ENCODE results near the gene NSD2.

NSD2 gene

DNA sequence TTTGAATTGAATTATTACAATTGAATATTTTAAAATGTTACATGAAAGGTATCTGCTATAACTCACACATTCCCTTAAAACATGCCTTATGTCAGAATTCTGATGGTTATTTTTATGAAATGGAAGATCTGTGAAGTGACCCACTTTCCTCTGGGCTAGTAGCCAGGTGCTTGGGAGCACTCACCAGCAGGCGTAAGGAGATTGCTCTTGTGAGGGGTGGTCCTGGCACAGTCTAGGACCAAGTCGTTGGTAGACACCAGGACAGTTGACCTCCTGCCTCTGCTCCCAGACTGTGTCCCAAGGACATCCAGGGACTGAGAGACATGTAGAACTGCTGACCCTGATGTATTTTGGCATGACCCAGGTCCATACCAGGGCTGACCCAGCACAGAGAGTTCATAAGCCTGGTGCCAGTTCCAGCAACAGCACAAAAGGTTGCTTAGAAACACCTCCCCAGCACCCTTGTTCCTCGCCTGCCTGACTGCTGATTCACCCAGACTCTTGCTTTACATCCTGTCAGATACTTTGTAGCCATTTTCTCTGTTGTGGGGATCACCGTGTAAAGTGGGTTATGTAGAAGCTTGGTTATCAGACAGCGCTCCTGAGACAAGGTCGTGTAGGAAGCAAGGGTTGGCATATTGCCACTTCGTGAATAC lies 89.1 kb downstream of the NSD2 start:
- Histone ChIP-seq H3K23ac (ENCODE audit: low read length) (no peak overlapping the region), H3K4me2 (ENCODE audit: low read length) (no peak overlapping the region), H3K27ac (ENCODE audit: low read depth, low read length) (no peak overlapping the region), H3K27me3 (ENCODE audit: insufficient read depth, low read length) (no peaks in the 10 kb centered on the region), H4K91ac (ENCODE audit: low read depth, low read length) (no peak overlapping the region), H2BK120ac (ENCODE audit: insufficient read depth, low read length, poor library complexity) (no peak overlapping the region), H2BK12ac (ENCODE audit: low read length) (no peak overlapping the region), H3K79me2 (ENCODE audit: control insufficient read depth, insufficient read depth, low read length, poor library complexity) (no peaks in the 10 kb centered on the region), H3K14ac (ENCODE audit: low read length) (no peak overlapping the region), H2AFZ (ENCODE audit: insufficient read depth, low read length, poor library complexity) (no peak overlapping the region), H3K4me3 (ENCODE audit: low read depth, low read length) (no peak overlapping the region), H3K79me1 (ENCODE audit: low read length) (no peaks in the 10 kb centered on the region), H3K9ac (ENCODE audit: low read length) (no peak overlapping the region), H3K9me3 (ENCODE audit: insufficient read depth, low read depth, low read length) (peaks cover 2% of the 10 kb centered on the region), H3K4ac (ENCODE audit: low read depth, low read length) (no peak overlapping the region), H2BK5ac (ENCODE audit: low read depth, low read length, poor library complexity) (no peak overlapping the region), H2AK5ac (ENCODE audit: low read length) (no peak overlapping the region), H3K4me1 (ENCODE audit: control insufficient read depth in 1 of 2, insufficient read depth in 2 of 2, low read length in 2 of 2) (peaks cover 0 to 7% of the 10 kb centered on the region in 2 experiments), H3K18ac (ENCODE audit: low read length) (no peak overlapping the region), H4K8ac (ENCODE audit: low read depth, low read length) (no peak overlapping the region), H3K36me3 (ENCODE audit: control insufficient read depth in 1 of 2, insufficient read depth in 2 of 2, low read length in 2 of 2) (peaks cover 40 to 45% of the 10 kb centered on the region in 2 experiments), H4K12ac (ENCODE audit: low read depth, low read length) (no peak overlapping the region)
- no CpG with 5 or more reads among the region's 7 CpGs for WGBS (ENCODE audit: extremely low coverage, insufficient coverage, insufficient read length)
- DNase-seq, result no peak

DNA sequence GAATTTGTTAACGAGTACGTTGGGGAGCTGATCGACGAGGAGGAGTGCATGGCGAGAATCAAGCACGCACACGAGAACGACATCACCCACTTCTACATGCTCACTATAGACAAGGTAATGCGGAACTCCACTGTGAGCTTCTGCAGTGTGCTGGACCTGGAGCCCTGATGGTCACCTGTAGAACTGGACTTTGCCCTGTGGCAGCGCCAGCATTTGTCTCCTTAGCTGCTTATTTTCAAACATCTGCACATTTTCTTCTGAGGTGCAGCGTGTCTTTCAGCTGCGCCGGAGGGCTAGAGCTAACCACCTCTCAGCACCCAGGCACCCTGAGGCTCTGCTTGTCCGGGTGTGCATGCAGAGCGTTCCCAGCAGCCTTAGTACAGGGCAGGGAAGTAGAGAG lies 89.8 kb downstream of the NSD2 start:
- no peak overlapping the region for H4K8ac ChIP-seq (ENCODE audit: low read depth, low read length)
- no peak overlapping the region for H3K4me2 ChIP-seq (ENCODE audit: low read length)
- peaks cover 38 to 42% of the 10 kb centered on the region in 2 experiments for H3K36me3 ChIP-seq (ENCODE audit: control insufficient read depth in 1 of 2, insufficient read depth in 2 of 2, low read length in 2 of 2)
- H3K4ac ChIP-seq (ENCODE audit: low read depth, low read length), result no peak overlapping the region
- no peak overlapping the region for H4K12ac ChIP-seq (ENCODE audit: low read depth, low read length)
- no peak overlapping the region for H4K91ac ChIP-seq (ENCODE audit: low read depth, low read length)
- H3K4me3 ChIP-seq (ENCODE audit: low read depth, low read length), result no peak overlapping the region
- no peaks in the 10 kb centered on the region for H3K79me1 ChIP-seq (ENCODE audit: low read length)
- no peak overlapping the region for H3K14ac ChIP-seq (ENCODE audit: low read length)
- H2BK12ac ChIP-seq (ENCODE audit: low read length), result no peak overlapping the region
- no peak overlapping the region for H3K9ac ChIP-seq (ENCODE audit: low read length)
- no peak for DNase-seq
- no peaks in the 10 kb centered on the region for H3K79me2 ChIP-seq (ENCODE audit: control insufficient read depth, insufficient read depth, low read length, poor library complexity)
- no peak overlapping the region for H3K27ac ChIP-seq (ENCODE audit: low read depth, low read length)
- no CpG with 5 or more reads among the region's 15 CpGs for WGBS (ENCODE audit: extremely low coverage, insufficient coverage, insufficient read length)
- peaks cover 2% of the 10 kb centered on the region for H3K9me3 ChIP-seq (ENCODE audit: insufficient read depth, low read depth, low read length)
- no peak overlapping the region for H2AFZ ChIP-seq (ENCODE audit: insufficient read depth, low read length, poor library complexity)
- no peak overlapping the region for H3K18ac ChIP-seq (ENCODE audit: low read length)
- H2BK120ac ChIP-seq (ENCODE audit: insufficient read depth, low read length, poor library complexity), result no peak overlapping the region
- peaks cover 0 to 7% of the 10 kb centered on the region in 2 experiments for H3K4me1 ChIP-seq (ENCODE audit: control insufficient read depth in 1 of 2, insufficient read depth in 2 of 2, low read length in 2 of 2)
- H2AK5ac ChIP-seq (ENCODE audit: low read length), result no peak overlapping the region
- no peak overlapping the region for H2BK5ac ChIP-seq (ENCODE audit: low read depth, low read length, poor library complexity)
- no peak overlapping the region for H3K23ac ChIP-seq (ENCODE audit: low read length)
- H3K27me3 ChIP-seq (ENCODE audit: insufficient read depth, low read length), result no peaks in the 10 kb centered on the region

DNA sequence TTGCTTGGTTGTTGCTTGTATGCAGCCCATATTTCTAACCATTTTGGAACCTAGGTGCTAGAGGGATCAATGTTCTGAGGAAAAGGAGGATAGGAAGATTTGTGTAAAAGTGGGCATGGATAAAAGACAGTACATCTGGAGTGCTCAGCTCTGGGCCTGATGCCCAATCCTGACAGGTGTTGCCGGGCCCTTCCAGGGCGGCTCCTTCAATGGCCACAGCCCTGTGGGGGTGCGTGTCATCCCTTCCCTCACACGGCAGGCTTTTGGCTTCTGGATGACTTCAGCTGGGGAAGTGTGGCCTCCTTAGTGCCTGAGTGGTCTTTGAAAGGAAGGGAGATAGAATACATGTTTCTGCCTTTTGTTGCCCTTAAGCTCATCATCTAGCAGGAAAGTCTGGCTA lies 90.4 kb downstream of the NSD2 start:
- Histone ChIP-seq H2BK120ac (ENCODE audit: insufficient read depth, low read length, poor library complexity) (no peak overlapping the region), H3K14ac (ENCODE audit: low read length) (no peak overlapping the region), H3K27me3 (ENCODE audit: insufficient read depth, low read length) (no peaks in the 10 kb centered on the region), H2BK12ac (ENCODE audit: low read length) (no peak overlapping the region), H4K8ac (ENCODE audit: low read depth, low read length) (no peak overlapping the region), H3K4ac (ENCODE audit: low read depth, low read length) (no peak overlapping the region), H3K23ac (ENCODE audit: low read length) (no peak overlapping the region), H3K18ac (ENCODE audit: low read length) (no peak overlapping the region), H3K4me3 (ENCODE audit: low read depth, low read length) (no peak overlapping the region), H3K4me2 (ENCODE audit: low read length) (no peak overlapping the region), H4K91ac (ENCODE audit: low read depth, low read length) (no peak overlapping the region), H3K27ac (ENCODE audit: low read depth, low read length) (no peak overlapping the region), H2AK5ac (ENCODE audit: low read length) (no peak overlapping the region), H3K9me3 (ENCODE audit: insufficient read depth, low read depth, low read length) (peaks cover under 1% of the 10 kb centered on the region), H3K36me3 (ENCODE audit: control insufficient read depth in 1 of 2, insufficient read depth in 2 of 2, low read length in 2 of 2) (peaks cover 38 to 42% of the 10 kb centered on the region in 2 experiments), H2BK5ac (ENCODE audit: low read depth, low read length, poor library complexity) (no peak overlapping the region), H2AFZ (ENCODE audit: insufficient read depth, low read length, poor library complexity) (no peak overlapping the region), H3K9ac (ENCODE audit: low read length) (no peak overlapping the region), H3K79me1 (ENCODE audit: low read length) (no peaks in the 10 kb centered on the region), H4K12ac (ENCODE audit: low read depth, low read length) (no peak overlapping the region), H3K79me2 (ENCODE audit: control insufficient read depth, insufficient read depth, low read length, poor library complexity) (no peaks in the 10 kb centered on the region), H3K4me1 (ENCODE audit: control insufficient read depth in 1 of 2, insufficient read depth in 2 of 2, low read length in 2 of 2) (peaks cover 0 to 5% of the 10 kb centered on the region in 2 experiments)
- no peak for DNase-seq
- no CpG with 5 or more reads among the region's 4 CpGs for WGBS (ENCODE audit: extremely low coverage, insufficient coverage, insufficient read length)

DNA sequence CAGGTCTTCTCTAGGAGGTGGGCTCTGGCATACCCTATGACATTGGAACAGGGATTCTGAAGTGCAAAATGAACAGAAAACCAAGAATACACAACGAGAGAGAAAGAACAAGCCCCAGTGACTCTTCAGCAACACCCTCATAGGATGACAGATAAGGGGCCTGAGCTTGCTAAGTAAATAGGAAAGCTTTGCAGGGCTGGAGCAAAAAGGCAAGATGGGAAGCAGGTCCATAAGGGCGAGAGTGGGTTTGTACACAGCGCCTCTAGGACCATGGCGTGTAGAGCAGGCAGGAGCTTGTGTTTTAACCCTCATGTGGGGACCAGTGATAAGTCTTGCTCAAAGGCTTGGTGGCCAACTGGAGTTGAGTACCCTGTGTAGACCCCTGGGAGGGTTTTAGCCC lies 91.8 kb downstream of the NSD2 start:
- no peaks in the 10 kb centered on the region for H3K79me1 ChIP-seq (ENCODE audit: low read length)
- no peak for DNase-seq
- H3K9me3 ChIP-seq (ENCODE audit: insufficient read depth, low read depth, low read length), result no peaks in the 10 kb centered on the region
- no peak overlapping the region for H3K18ac ChIP-seq (ENCODE audit: low read length)
- no peak overlapping the region for H4K12ac ChIP-seq (ENCODE audit: low read depth, low read length)
- H3K27ac ChIP-seq (ENCODE audit: low read depth, low read length), result no peak overlapping the region
- H2AK5ac ChIP-seq (ENCODE audit: low read length), result no peak overlapping the region
- no CpG with 5 or more reads among the region's 4 CpGs for WGBS (ENCODE audit: extremely low coverage, insufficient coverage, insufficient read length)
- H2BK120ac ChIP-seq (ENCODE audit: insufficient read depth, low read length, poor library complexity), result no peak overlapping the region
- peaks cover 34 to 40% of the 10 kb centered on the region in 2 experiments for H3K36me3 ChIP-seq (ENCODE audit: control insufficient read depth in 1 of 2, insufficient read depth in 2 of 2, low read length in 2 of 2)
- no peaks in the 10 kb centered on the region for H3K79me2 ChIP-seq (ENCODE audit: control insufficient read depth, insufficient read depth, low read length, poor library complexity)
- no peak overlapping the region for H4K91ac ChIP-seq (ENCODE audit: low read depth, low read length)
- H2BK12ac ChIP-seq (ENCODE audit: low read length), result no peak overlapping the region
- H2BK5ac ChIP-seq (ENCODE audit: low read depth, low read length, poor library complexity), result no peak overlapping the region
- no peak overlapping the region for H3K14ac ChIP-seq (ENCODE audit: low read length)
- peaks cover 0 to 3% of the 10 kb centered on the region in 2 experiments for H3K4me1 ChIP-seq (ENCODE audit: control insufficient read depth in 1 of 2, insufficient read depth in 2 of 2, low read length in 2 of 2)
- H3K4ac ChIP-seq (ENCODE audit: low read depth, low read length), result no peak overlapping the region
- no peak overlapping the region for H3K23ac ChIP-seq (ENCODE audit: low read length)
- H3K9ac ChIP-seq (ENCODE audit: low read length), result no peak overlapping the region
- no peak overlapping the region for H2AFZ ChIP-seq (ENCODE audit: insufficient read depth, low read length, poor library complexity)
- no peak overlapping the region for H3K4me2 ChIP-seq (ENCODE audit: low read length)
- no peaks in the 10 kb centered on the region for H3K27me3 ChIP-seq (ENCODE audit: insufficient read depth, low read length)
- no peak overlapping the region for H3K4me3 ChIP-seq (ENCODE audit: low read depth, low read length)
- no peak overlapping the region for H4K8ac ChIP-seq (ENCODE audit: low read depth, low read length)
